WTC11 (cell line): ENCODE measurements around the gene ZNF813. TPM values are rescaled to one million over a fixed set of nuclear protein-coding genes. Genes with fewer than 3 reads are reported as not detected.
A peak's percentile ranks its signal among the peaks of the same experiment; 100 is the strongest.

ENCODE experiments used
- ATAC-seq: fragments of 200-7000 bp; cut with Tn5 transposase; 2 replicates; pipeline ENCODE4 v1.10.0; 2021; ENCODE audit warnings: mild to moderate bottlenecking, moderate library complexity
- CTCF ChIA-PET: fragments of 300-600 bp; sonication (Branson Sonifier 250); formaldehyde crosslinking; loops from one replicate; lab custom pipeline; 2021; ENCODE audit warnings: antibody characterized with exemption; lab: Charles Lee
- POLR2A ChIA-PET: fragments of 350-600 bp; sonication (Branson Sonifier 250); formaldehyde crosslinking; loops from one replicate; lab custom pipeline; 2021; ENCODE audit warnings: antibody characterized with exemption; lab: Charles Lee
- DNase-seq: peaks from one replicate; pipeline ENCODE4 v3.0.0; 2021; ENCODE audit warnings: low spot score
- H3K27ac Mint-ChIP-seq: 2 replicates; pipeline ENCODE4 v1.8.0; 2021; ENCODE audit warnings: mixed read lengths
- H3K27me3 Mint-ChIP-seq: 2 replicates; pipeline ENCODE4 v1.8.0; 2021; ENCODE audit warnings: low read depth, mild to moderate bottlenecking, moderate library complexity, mixed read lengths
- H3K36me3 Mint-ChIP-seq: 2 replicates; pipeline ENCODE4 v1.8.0; 2021; ENCODE audit warnings: mixed read lengths
- H3K4me1 Mint-ChIP-seq: 2 replicates; pipeline ENCODE4 v1.8.0; 2022; ENCODE audit warnings: mixed read lengths
- H3K4me3 Mint-ChIP-seq: 2 replicates; pipeline ENCODE4 v1.8.0; 2021; ENCODE audit warnings: mild to moderate bottlenecking, moderate library complexity, mixed read lengths
- H3K9me3 Mint-ChIP-seq: 2 replicates; pipeline ENCODE4 v1.8.0; 2021; ENCODE audit warnings: mixed read lengths
- ARID4B ChIP-seq: sonication (generic); formaldehyde crosslinking; IDR thresholded peaks from 2 replicates; pipeline ENCODE4 v1.8.0; 2023; ENCODE audit warnings: missing genetic modification reagents, mild to moderate bottlenecking, borderline replicate concordance
- ATF3 ChIP-seq: sonication (generic); formaldehyde crosslinking; conservative IDR thresholded peaks from 2 replicates; pipeline ENCODE4 v1.8.1; 2022; ENCODE audit warnings: mild to moderate bottlenecking, missing genetic modification reagents
- FOXK1 ChIP-seq: sonication (generic); formaldehyde crosslinking; IDR thresholded peaks from 2 replicates; pipeline ENCODE4 v1.8.0; 2022; ENCODE audit warnings: mild to moderate bottlenecking, moderate library complexity, missing genetic modification reagents
- FOXP1 ChIP-seq: sonication (generic); formaldehyde crosslinking; IDR thresholded peaks from 2 replicates; pipeline ENCODE4 v1.8.0; 2022; ENCODE audit warnings: missing genetic modification reagents, mild to moderate bottlenecking, moderate library complexity, borderline replicate concordance
- GRHL2 ChIP-seq: fragments of 250-450 bp; sonication (Bioruptor Pico); IDR thresholded peaks from 2 replicates; pipeline ENCODE4 v1.8.0; 2022; ENCODE audit warnings: mild to moderate bottlenecking, moderate library complexity; ENCODE audit not compliant: insufficient replicate concordance, severe bottlenecking
- JUN ChIP-seq: sonication (generic); formaldehyde crosslinking; IDR thresholded peaks from 2 replicates; pipeline ENCODE4 v1.8.0; 2023; ENCODE audit warnings: mild to moderate bottlenecking, missing genetic modification reagents
- MYBL2 ChIP-seq: sonication (generic); formaldehyde crosslinking; IDR thresholded peaks from 2 replicates; pipeline ENCODE4 v1.8.1; 2023; ENCODE audit warnings: mild to moderate bottlenecking, moderate library complexity, missing genetic modification reagents
- PRRX2 ChIP-seq: fragments of 250-450 bp; sonication (Bioruptor Pico); IDR thresholded peaks from 2 replicates; pipeline ENCODE4 v1.8.0; 2021; ENCODE audit warnings: mild to moderate bottlenecking
- TEAD4 ChIP-seq: sonication (generic); formaldehyde crosslinking; IDR thresholded peaks from 2 replicates; pipeline ENCODE4 v1.8.0; 2022; ENCODE audit warnings: mild to moderate bottlenecking, missing genetic modification reagents
- ZNF219 ChIP-seq: sonication (generic); formaldehyde crosslinking; IDR thresholded peaks from 2 replicates; pipeline ENCODE4 v1.8.0; 2023; ENCODE audit warnings: missing genetic modification reagents, mild to moderate bottlenecking, borderline replicate concordance
- total RNA-seq: library from RNA; stranded (reverse); gene quantifications from 3 replicates; pipeline ENCODE4 v1.2.3, GENCODE V29; 2021
- TF ChIP-seq, protein P1 (sequence below): fragments of 250-450 bp; sonication (Bioruptor Pico); IDR thresholded peaks from 2 replicates; pipeline ENCODE4 v1.9.0; 2021; ENCODE audit warnings: mild to moderate bottlenecking, borderline replicate concordance
- TF ChIP-seq, protein P2 (sequence below): sonication (generic); formaldehyde crosslinking; IDR thresholded peaks from 2 replicates; pipeline ENCODE4 v1.8.0; 2023; ENCODE audit warnings: missing genetic modification reagents
- TF ChIP-seq, protein P3 (sequence below): sonication (generic); formaldehyde crosslinking; IDR thresholded peaks from 2 replicates; pipeline ENCODE4 v1.8.0; 2023; ENCODE audit warnings: mild to moderate bottlenecking, missing genetic modification reagents
- TF ChIP-seq, protein P4 (sequence below): sonication (generic); formaldehyde crosslinking; IDR thresholded peaks from 2 replicates; pipeline ENCODE4 v1.8.1; 2022; ENCODE audit warnings: mild to moderate bottlenecking, moderate library complexity, missing genetic modification reagents

ZNF813 gene
- total RNA-seq, 1 experiment from 2014 or later = 17.5 TPM

DNA sequence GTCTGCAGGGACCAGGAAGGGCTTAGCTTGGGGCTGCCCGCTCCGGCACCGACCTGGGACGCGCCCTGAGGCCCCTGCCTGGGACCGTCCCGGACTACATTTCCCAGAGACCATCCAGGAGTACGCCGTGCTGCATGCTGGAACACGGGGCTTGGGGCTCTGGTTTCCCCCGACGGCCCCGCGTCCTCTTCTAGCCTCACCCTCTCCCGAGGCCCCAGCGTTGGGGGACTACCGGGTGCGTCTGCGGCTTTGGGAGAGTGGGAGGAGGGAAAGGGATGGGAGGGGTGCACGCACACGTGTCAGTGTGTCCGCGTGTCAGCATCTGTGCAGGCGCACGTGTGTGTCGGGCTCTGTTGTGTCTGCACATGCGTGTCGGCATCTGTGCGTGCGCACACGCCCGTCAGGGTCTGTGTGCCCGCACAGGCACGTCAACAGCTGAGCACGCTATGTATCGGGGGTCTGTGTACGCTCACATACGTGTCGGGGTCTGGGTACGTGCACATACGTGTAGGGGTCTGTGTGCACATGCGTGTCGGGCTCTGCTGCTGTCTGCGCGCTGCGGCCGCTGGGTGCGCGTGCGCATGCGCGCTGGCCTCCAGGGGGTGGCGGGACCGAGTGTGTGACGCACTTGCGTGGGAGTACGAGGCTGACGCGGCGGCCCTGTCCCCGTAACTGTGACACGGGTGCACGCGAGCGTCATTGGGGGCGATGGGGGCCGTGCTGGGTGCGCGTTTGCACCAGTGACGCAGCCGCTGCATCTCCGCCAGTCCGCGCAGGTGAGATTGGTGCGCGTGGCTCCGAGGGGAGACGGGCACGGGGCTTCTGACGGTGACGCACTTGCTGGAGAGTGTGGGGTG lies 70.2 kb downstream of the ZNF813 start, which contains the start of gene ZNF331 (continued):
- TF ChIP-seq, protein P1, sequence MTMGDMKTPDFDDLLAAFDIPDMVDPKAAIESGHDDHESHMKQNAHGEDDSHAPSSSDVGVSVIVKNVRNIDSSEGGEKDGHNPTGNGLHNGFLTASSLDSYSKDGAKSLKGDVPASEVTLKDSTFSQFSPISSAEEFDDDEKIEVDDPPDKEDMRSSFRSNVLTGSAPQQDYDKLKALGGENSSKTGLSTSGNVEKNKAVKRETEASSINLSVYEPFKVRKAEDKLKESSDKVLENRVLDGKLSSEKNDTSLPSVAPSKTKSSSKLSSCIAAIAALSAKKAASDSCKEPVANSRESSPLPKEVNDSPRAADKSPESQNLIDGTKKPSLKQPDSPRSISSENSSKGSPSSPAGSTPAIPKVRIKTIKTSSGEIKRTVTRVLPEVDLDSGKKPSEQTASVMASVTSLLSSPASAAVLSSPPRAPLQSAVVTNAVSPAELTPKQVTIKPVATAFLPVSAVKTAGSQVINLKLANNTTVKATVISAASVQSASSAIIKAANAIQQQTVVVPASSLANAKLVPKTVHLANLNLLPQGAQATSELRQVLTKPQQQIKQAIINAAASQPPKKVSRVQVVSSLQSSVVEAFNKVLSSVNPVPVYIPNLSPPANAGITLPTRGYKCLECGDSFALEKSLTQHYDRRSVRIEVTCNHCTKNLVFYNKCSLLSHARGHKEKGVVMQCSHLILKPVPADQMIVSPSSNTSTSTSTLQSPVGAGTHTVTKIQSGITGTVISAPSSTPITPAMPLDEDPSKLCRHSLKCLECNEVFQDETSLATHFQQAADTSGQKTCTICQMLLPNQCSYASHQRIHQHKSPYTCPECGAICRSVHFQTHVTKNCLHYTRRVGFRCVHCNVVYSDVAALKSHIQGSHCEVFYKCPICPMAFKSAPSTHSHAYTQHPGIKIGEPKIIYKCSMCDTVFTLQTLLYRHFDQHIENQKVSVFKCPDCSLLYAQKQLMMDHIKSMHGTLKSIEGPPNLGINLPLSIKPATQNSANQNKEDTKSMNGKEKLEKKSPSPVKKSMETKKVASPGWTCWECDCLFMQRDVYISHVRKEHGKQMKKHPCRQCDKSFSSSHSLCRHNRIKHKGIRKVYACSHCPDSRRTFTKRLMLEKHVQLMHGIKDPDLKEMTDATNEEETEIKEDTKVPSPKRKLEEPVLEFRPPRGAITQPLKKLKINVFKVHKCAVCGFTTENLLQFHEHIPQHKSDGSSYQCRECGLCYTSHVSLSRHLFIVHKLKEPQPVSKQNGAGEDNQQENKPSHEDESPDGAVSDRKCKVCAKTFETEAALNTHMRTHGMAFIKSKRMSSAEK (CRISPR knock-in tag) = no peak
- TF ChIP-seq, protein P2, sequence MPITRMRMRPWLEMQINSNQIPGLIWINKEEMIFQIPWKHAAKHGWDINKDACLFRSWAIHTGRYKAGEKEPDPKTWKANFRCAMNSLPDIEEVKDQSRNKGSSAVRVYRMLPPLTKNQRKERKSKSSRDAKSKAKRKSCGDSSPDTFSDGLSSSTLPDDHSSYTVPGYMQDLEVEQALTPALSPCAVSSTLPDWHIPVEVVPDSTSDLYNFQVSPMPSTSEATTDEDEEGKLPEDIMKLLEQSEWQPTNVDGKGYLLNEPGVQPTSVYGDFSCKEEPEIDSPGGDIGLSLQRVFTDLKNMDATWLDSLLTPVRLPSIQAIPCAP (CRISPR knock-in tag) = peak; percentile 26; the same call in 1 of the 2 replicates
- no peak for TF ChIP-seq GRHL2 (CRISPR knock-in tag)
- peak; percentile 84 for TF ChIP-seq MYBL2 (CRISPR knock-in tag)
- TF ChIP-seq, protein P3, sequence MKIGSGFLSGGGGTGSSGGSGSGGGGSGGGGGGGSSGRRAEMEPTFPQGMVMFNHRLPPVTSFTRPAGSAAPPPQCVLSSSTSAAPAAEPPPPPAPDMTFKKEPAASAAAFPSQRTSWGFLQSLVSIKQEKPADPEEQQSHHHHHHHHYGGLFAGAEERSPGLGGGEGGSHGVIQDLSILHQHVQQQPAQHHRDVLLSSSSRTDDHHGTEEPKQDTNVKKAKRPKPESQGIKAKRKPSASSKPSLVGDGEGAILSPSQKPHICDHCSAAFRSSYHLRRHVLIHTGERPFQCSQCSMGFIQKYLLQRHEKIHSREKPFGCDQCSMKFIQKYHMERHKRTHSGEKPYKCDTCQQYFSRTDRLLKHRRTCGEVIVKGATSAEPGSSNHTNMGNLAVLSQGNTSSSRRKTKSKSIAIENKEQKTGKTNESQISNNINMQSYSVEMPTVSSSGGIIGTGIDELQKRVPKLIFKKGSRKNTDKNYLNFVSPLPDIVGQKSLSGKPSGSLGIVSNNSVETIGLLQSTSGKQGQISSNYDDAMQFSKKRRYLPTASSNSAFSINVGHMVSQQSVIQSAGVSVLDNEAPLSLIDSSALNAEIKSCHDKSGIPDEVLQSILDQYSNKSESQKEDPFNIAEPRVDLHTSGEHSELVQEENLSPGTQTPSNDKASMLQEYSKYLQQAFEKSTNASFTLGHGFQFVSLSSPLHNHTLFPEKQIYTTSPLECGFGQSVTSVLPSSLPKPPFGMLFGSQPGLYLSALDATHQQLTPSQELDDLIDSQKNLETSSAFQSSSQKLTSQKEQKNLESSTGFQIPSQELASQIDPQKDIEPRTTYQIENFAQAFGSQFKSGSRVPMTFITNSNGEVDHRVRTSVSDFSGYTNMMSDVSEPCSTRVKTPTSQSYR (CRISPR knock-in tag) = peak; percentile 58; the same call in 1 of the 2 replicates
- TF ChIP-seq FOXK1 = peak; percentile 84; the same call in 1 of the 2 replicates
- TF ChIP-seq FOXP1 (CRISPR knock-in tag) = peak; percentile 82; the same call in 1 of the 2 replicates
- 0 out of 2 replicates have a peak, but pooled peaks have one; percentile 12 for TF ChIP-seq ATF3 (CRISPR knock-in tag)
- TF ChIP-seq, all 79 proteins: peak for 26

DNA sequence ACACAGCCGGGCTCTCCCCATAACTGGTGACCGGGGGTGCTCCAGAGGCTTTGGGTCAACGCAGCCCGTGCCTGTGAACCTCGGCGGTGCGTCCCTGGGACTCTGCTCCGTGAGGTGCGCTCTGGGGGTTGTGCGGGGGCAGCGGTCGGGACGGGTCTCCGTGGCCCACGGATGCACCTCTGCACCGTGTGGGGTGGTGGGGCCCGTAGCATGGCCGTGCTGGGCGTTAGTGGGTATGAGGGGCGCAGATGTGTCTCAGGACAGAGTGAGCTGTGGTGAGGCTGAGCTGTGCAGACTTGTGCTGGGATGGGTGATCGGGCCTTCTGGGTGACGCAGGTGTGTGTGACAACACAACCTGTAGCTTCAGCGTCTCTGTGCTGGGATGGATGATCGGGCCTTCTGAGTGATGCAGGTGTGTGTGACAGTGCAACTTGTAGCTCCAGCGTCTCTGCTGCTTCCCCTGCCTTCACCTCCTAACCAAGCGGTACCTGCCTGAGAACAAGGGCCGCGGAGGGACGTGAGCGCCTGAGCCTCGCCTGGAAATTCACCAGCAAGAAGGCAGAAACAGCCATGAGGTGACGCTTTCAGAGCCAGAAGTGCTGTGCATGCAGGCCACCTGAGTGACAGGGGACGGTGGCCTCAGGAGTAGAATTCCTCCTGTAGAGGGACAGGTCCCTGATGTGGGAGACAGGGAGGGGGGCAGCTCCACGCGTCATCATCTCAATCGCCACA lies 71.0 kb downstream of the ZNF813 start:
- peak overlapping the region; percentile 94 for H3K27ac Mint-ChIP-seq
- H3K27me3 Mint-ChIP-seq = no peaks in the 10 kb centered on the region
- peaks cover 5% of the 10 kb centered on the region; the same call in 1 of the 2 replicates for H3K4me1 Mint-ChIP-seq
- ChIA-PET POLR2A (no interaction called here), CTCF (interaction anchor here (0.7 to 0.8 kb wide), 2 partner anchors 18 to 254 kb away, joined by 3 to 4 read pairs; no protein-coding TSS in a partner anchor)
- peaks cover 42% of the 10 kb centered on the region for H3K36me3 Mint-ChIP-seq
- no peaks in the 10 kb centered on the region for H3K9me3 Mint-ChIP-seq
- peak overlapping the region; percentile 92 for H3K4me3 Mint-ChIP-seq
- DNase-seq (no peak), ATAC-seq (peak; percentile 4; the same call in 1 of the 2 replicates)
- TF ChIP-seq PRRX2 (CRISPR knock-in tag) (no peak), JUN (no peak), ARID4B (CRISPR knock-in tag) (peak; percentile 21; the same call in 1 of the 2 replicates), TEAD4 (CRISPR knock-in tag) (no peak), ZNF219 (CRISPR knock-in tag) (no peak)
- TF ChIP-seq, protein P4, sequence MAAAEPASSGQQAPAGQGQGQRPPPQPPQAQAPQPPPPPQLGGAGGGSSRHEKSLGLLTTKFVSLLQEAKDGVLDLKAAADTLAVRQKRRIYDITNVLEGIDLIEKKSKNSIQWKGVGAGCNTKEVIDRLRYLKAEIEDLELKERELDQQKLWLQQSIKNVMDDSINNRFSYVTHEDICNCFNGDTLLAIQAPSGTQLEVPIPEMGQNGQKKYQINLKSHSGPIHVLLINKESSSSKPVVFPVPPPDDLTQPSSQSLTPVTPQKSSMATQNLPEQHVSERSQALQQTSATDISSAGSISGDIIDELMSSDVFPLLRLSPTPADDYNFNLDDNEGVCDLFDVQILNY (CRISPR knock-in tag) = no peak
- TF ChIP-seq, all 79 proteins: peak for 1
